OCI-LY1 (cell line): ENCODE measurements around the gene PLA2G4B.

Experiments
- EZH2 ChIP-seq: fragments of 200-600 bp; sonication (generic), shearing (Covaris generic); IDR thresholded peaks from 2 replicates; pipeline ENCODE4 v1.8.0; 2017; ENCODE audit warnings: borderline replicate concordance, mixed run types, mild to moderate bottlenecking, antibody characterized with exemption, low read length, moderate library complexity, mixed read lengths
- TF ChIP-seq, protein P1 (sequence below): fragments of 200-600 bp; sonication (generic), shearing (Covaris generic); IDR thresholded peaks from 2 replicates; pipeline ENCODE4 v1.5.1; 2017; ENCODE audit warnings: mild to moderate bottlenecking, antibody characterized with exemption, low read length, moderate library complexity, mixed read lengths

GRCh38 chr15:41857316-41857715 lies 18.7 kb downstream of the PLA2G4B start:
- TF ChIP-seq, protein P1, sequence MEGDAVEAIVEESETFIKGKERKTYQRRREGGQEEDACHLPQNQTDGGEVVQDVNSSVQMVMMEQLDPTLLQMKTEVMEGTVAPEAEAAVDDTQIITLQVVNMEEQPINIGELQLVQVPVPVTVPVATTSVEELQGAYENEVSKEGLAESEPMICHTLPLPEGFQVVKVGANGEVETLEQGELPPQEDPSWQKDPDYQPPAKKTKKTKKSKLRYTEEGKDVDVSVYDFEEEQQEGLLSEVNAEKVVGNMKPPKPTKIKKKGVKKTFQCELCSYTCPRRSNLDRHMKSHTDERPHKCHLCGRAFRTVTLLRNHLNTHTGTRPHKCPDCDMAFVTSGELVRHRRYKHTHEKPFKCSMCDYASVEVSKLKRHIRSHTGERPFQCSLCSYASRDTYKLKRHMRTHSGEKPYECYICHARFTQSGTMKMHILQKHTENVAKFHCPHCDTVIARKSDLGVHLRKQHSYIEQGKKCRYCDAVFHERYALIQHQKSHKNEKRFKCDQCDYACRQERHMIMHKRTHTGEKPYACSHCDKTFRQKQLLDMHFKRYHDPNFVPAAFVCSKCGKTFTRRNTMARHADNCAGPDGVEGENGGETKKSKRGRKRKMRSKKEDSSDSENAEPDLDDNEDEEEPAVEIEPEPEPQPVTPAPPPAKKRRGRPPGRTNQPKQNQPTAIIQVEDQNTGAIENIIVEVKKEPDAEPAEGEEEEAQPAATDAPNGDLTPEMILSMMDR: no peak
- no peak for TF ChIP-seq EZH2
